Choroid plexus epithelial cell (primary cell): ENCODE measurements around the gene MPPED2.

Source experiments
- DNase-seq: peaks from one replicate; pipeline ENCODE4 v3.0.0-alpha.2; 2010; ENCODE audit warnings: low read depth
- H3K4me3 ChIP-seq: 2 replicates; pipeline ENCODE4 v1.5.1; 2011; ENCODE audit warnings: low read depth, mild to moderate bottlenecking, control low read depth, low read length, moderate library complexity
- CTCF ChIP-seq: conservative IDR thresholded peaks from 2 replicates; pipeline ENCODE4 v1.5.1; 2011; ENCODE audit warnings: low read depth, mild to moderate bottlenecking, control low read depth, inconsistent platforms, low read length, moderate library complexity

The MPPED2 gene

GRCh38 chr11:30436801-30437200 is 149.4 kb downstream of the MPPED2 start:
- TF ChIP-seq CTCF = no peak
- no peak for DNase-seq
- H3K4me3 ChIP-seq = no peak overlapping the region

- no peak for TF ChIP-seq CTCF
- DNase-seq = no peak
- no peak overlapping the region for H3K4me3 ChIP-seq
These were observed 150.7 kb downstream of the MPPED2 start for GRCh38 chr11:30435488-30435887.

GRCh38 chr11:30434901-30435300 is 151.3 kb downstream of the MPPED2 start:
- TF ChIP-seq CTCF = no peak
- no peak overlapping the region for H3K4me3 ChIP-seq
- no peak for DNase-seq

- DNase-seq = no peak
- TF ChIP-seq CTCF = no peak
- no peak overlapping the region for H3K4me3 ChIP-seq
These were observed 152.3 kb downstream of the MPPED2 start for GRCh38 chr11:30433831-30434230.

GRCh38 chr11:30432716-30433115 is 153.4 kb downstream of the MPPED2 start:
- TF ChIP-seq CTCF = no peak
- no peak for DNase-seq
- no peak overlapping the region for H3K4me3 ChIP-seq

- no peak overlapping the region for H3K4me3 ChIP-seq
- DNase-seq = no peak
- TF ChIP-seq CTCF = no peak
These were observed 154.0 kb downstream of the MPPED2 start for GRCh38 chr11:30432178-30432577.

GRCh38 chr11:30431127-30431814 is 154.9 kb downstream of the MPPED2 start:
- DNase-seq = no peak
- no peak for TF ChIP-seq CTCF
- H3K4me3 ChIP-seq = no peak overlapping the region
